HEK293 (cell line): ENCODE data around the gene COL8A1.

ENCODE experiments used
- CTCF ChIP-seq: fragments of 450-650 bp; formaldehyde crosslinking; IDR thresholded peaks from 2 replicates; pipeline ENCODE4 v1.5.1; 2016; ENCODE audit warnings: missing biosample characterization, missing genetic modification characterization
- KLF16 ChIP-seq: fragments of 450-650 bp; formaldehyde crosslinking; IDR thresholded peaks from 2 replicates; pipeline ENCODE4 v1.5.1; 2017; ENCODE audit warnings: missing biosample characterization, missing genetic modification characterization
- REST ChIP-seq: fragments of 450-650 bp; formaldehyde crosslinking; IDR thresholded peaks from 2 replicates; pipeline ENCODE4 v1.5.1; 2016; ENCODE audit warnings: missing biosample characterization, missing genetic modification characterization
- ZBTB21 ChIP-seq: fragments of 450-650 bp; formaldehyde crosslinking; IDR thresholded peaks from 2 replicates; pipeline ENCODE4 v1.5.1; 2017; ENCODE audit warnings: missing biosample characterization, missing genetic modification characterization
- ZFP69B ChIP-seq: fragments of 450-650 bp; formaldehyde crosslinking; IDR thresholded peaks from 2 replicates; pipeline ENCODE4 v1.5.1; 2016; ENCODE audit warnings: missing biosample characterization, missing genetic modification characterization
- ZNF311 ChIP-seq: fragments of 450-650 bp; formaldehyde crosslinking; IDR thresholded peaks from 2 replicates; pipeline ENCODE4 v1.5.1; 2017; ENCODE audit warnings: missing biosample characterization, missing genetic modification characterization, borderline replicate concordance
- ZNF341 ChIP-seq: fragments of 450-650 bp; formaldehyde crosslinking; IDR thresholded peaks from 2 replicates; pipeline ENCODE4; 2016; ENCODE audit warnings: low read depth, missing biosample characterization, missing genetic modification characterization
- ZNF416 ChIP-seq: fragments of 450-650 bp; formaldehyde crosslinking; IDR thresholded peaks from 2 replicates; pipeline ENCODE4 v1.5.1; 2016; ENCODE audit warnings: missing biosample characterization, missing genetic modification characterization
- ZNF514 ChIP-seq: fragments of 450-650 bp; formaldehyde crosslinking; IDR thresholded peaks from 2 replicates; pipeline ENCODE4 v1.5.1; 2016; ENCODE audit warnings: missing biosample characterization, missing genetic modification characterization
- ZNF830 ChIP-seq: fragments of 450-650 bp; IDR thresholded peaks from 2 replicates; pipeline ENCODE4 v1.5.0; 2018; ENCODE audit warnings: missing biosample characterization, missing genetic modification characterization, low read depth, mild to moderate bottlenecking, moderate library complexity
- ZSCAN30 ChIP-seq: fragments of 450-650 bp; IDR thresholded peaks from 2 replicates; pipeline ENCODE4 v1.5.1; 2018; ENCODE audit warnings: missing biosample characterization, mild to moderate bottlenecking, missing genetic modification characterization, moderate library complexity

- TF ChIP-seq CTCF (tag by site-specific recombination) = no peak
- no peak for TF ChIP-seq ZNF311 (tag by site-specific recombination)
- no peak for TF ChIP-seq REST
- TF ChIP-seq ZNF416 (tag by site-specific recombination) = no peak
- TF ChIP-seq ZBTB21 (tag by site-specific recombination) = no peak
- TF ChIP-seq ZNF341 (tag by site-specific recombination) = no peak
- no peak for TF ChIP-seq ZNF830 (tag by site-specific recombination)
- no peak for TF ChIP-seq KLF16 (tag by site-specific recombination)
- TF ChIP-seq ZFP69B = no peak
- no peak for TF ChIP-seq ZNF514 (tag by site-specific recombination)
- no peak for TF ChIP-seq ZSCAN30 (tag by site-specific recombination)
Observed at GRCh38 chr3:99634881-99635280, 3.5 kb upstream of the COL8A1 start.
